ENCODE results near the gene ORC1.

ORC1 gene

DNA sequence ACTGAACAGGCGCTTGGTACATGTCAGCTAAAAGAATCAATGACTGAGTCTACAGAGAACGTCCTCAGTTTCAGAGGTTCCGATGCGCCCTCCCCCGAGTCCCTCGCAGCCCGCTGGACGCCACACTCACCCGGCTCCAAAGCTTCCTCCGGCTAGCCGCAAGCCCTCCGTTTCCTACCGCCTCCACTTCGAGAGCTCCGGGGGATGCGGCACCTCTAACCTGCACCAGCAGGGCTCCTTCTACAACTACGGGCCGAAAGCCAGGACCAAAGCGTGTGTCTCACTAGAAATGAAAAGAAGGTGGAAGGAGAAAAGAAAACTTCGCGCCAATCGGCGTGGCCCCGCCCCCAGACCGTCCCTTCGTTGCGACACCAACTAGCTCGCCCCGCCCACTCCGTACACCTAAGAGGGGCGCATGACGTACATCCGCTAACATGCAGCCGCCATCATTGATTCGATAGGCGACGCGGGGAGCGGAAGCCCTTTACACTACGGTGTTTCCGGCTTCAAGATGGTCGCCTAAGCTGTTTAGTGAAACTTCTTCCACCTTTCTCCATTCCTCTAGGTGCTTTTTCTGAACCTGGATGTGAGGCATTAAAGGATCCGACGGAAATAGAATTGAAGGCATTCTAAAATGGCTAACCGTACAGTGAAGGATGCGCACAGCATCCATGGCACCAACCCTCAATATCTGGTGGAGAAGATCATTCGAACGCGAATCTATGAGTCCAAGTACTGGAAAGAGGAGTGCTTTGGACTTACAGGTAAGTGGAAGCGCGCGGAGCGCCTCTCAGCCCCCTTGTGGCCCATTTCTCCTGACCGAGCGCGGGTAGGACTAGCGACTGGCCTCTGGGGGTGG, at the start of gene ORC1, which contains the start of gene PRPF38A:
Gene ORC1 (minus strand): TSS at position 308 of the 859 bp plus-strand sequence. CDS start 2,200 bp downstream, outside the sequence.
Gene PRPF38A (plus strand): TSS at position 487 of the 859 bp plus-strand sequence. CDS start 148 bp downstream, at position 635.
- Histone ChIP-seq H3K4me3 (peak within 1 kb of the TSS; percentile 70), H3K4me1 (peaks cover 9% of the 10 kb centered on the region), H3K36me3 (replicated peaks) (peaks cover 53% of the 10 kb centered on the region), H3K27me3 (ENCODE audit: low read depth) (no peaks in the 10 kb centered on the region), H3K9me3 (no peaks in the 10 kb centered on the region)
- peak; percentile 99 for DNase-seq (ENCODE audit: low spot score in 2 of 2)
- in situ Hi-C loops (cut with MboI; ENCODE audit: low sequenced_read_pairs) = loop anchor here (25.0 kb wide), 1 partner anchor 283 kb away; the partner anchor contains the start of gene COA7

DNA sequence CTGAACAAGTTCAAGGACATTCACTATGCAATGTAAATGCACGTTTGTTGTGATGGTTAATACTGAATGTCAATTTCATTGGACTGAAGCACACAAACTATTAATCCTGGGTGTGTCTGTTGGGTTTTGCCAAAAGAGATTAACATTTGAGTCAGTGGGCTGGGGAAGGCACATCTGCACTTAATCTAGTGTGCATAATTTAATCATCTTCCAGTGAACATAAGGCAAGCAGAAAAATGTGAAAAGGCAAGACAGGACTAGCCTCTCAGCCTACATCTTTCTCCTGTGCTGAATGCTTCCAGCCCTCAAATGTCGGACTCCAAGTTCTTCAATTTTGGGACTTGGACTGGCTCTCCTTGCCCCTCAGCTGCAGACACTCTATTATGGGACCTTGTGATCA, 40.2 kb upstream of the ORC1 start:
- no peaks in the 10 kb centered on the region for H3K27me3 ChIP-seq (ENCODE audit: low read depth)
- DNase-seq (ENCODE audit: low spot score in 2 of 2) = peak in 1 of 2 experiments; percentile 4
- H3K4me3 ChIP-seq = no peak overlapping the region
- H3K4me1 ChIP-seq = peaks cover 4% of the 10 kb centered on the region; the same call in 1 of the 2 replicates
- peaks cover 7% of the 10 kb centered on the region for H3K36me3 ChIP-seq (replicated peaks)
- in situ Hi-C loops (cut with MboI; ENCODE audit: low sequenced_read_pairs) = no loop called here
- H3K9me3 ChIP-seq = no peaks in the 10 kb centered on the region

DNA sequence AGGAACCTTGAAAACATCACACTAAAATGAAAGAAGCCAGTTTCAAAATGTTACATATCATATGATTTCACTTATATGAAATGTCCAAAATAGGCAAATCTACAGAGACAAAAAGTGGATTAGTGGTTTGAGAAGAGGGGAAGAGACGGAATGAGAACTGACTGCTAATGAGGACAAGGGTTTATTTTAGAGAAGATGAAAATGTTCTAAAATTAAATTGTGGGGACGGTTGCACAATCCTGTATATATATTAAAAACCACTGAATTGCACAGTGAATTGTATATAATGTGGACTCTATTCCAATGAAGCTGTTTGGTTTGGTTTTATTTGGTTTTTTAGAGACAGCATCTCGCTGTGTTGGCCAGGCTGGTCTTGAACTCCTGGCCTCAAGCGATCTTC, 35.8 kb upstream of the ORC1 start:
- H3K36me3 ChIP-seq (replicated peaks) = peaks cover 13% of the 10 kb centered on the region
- no peak overlapping the region for H3K4me3 ChIP-seq
- no peaks in the 10 kb centered on the region for H3K9me3 ChIP-seq
- in situ Hi-C loops (cut with MboI; ENCODE audit: low sequenced_read_pairs) = no loop called here
- no peak for DNase-seq (ENCODE audit: low spot score in 2 of 2)
- no peaks in the 10 kb centered on the region for H3K27me3 ChIP-seq (ENCODE audit: low read depth)
- peaks cover 4% of the 10 kb centered on the region; the same call in 1 of the 2 replicates for H3K4me1 ChIP-seq

DNA sequence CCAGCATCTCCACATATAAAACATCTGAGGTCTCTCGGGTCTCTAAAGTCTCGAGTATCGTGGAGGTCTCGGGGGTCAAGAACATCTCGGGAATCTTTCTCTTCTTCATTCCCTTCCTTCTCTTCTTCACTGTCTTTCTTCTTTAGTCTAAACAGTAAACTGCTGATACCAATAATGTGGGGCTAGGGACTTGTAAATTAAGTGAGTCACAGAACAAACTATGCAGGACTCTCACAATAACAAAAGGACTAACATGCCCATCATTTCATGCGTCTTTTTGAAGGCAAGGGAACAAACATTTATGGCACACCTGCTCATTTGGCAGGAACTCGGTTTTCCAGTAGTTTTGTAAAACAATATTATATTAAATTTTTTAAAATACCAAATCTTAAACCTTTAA, 32.6 kb upstream of the ORC1 start:
- peaks cover 11% of the 10 kb centered on the region for H3K36me3 ChIP-seq (replicated peaks)
- H3K4me1 ChIP-seq = no peaks in the 10 kb centered on the region
- H3K27me3 ChIP-seq (ENCODE audit: low read depth) = no peaks in the 10 kb centered on the region
- no peaks in the 10 kb centered on the region for H3K9me3 ChIP-seq
- no peak overlapping the region for H3K4me3 ChIP-seq
- no peak for DNase-seq (ENCODE audit: low spot score in 2 of 2)
- in situ Hi-C loops (cut with MboI; ENCODE audit: low sequenced_read_pairs) = no loop called here

- no peak for DNase-seq (ENCODE audit: low spot score in 2 of 2)
- H3K36me3 ChIP-seq (replicated peaks) = peaks cover 17% of the 10 kb centered on the region
- H3K4me1 ChIP-seq = no peaks in the 10 kb centered on the region
- H3K9me3 ChIP-seq = no peaks in the 10 kb centered on the region
- in situ Hi-C loops (cut with MboI; ENCODE audit: low sequenced_read_pairs) = no loop called here
- H3K4me3 ChIP-seq = no peak overlapping the region
- H3K27me3 ChIP-seq (ENCODE audit: low read depth) = no peaks in the 10 kb centered on the region
Observed at GRCh38 chr1:52435650-52436049, 31.4 kb upstream of the ORC1 start.

DNA sequence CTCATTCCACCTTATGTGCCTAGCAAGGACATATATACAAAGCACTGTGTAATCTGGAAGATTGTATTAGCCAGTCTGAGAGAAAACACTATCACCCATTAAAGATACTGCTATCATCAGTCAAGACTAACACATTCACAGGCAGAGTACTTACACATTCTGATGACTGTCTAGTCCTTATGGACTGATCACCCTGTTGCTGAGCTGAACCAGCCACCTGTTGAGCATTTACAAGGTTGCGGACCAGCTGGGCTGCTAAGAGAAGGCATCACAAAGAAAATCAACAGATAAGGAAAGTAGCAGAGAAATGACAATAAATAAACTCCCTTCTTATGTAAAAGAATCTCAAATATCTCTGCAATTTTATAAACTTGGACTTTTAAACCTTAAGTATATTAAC, 31.0 kb upstream of the ORC1 start:
- Histone ChIP-seq H3K9me3 (no peaks in the 10 kb centered on the region), H3K27me3 (ENCODE audit: low read depth) (no peaks in the 10 kb centered on the region), H3K4me3 (no peak overlapping the region), H3K4me1 (no peaks in the 10 kb centered on the region), H3K36me3 (replicated peaks) (peaks cover 21% of the 10 kb centered on the region)
- no peak for DNase-seq (ENCODE audit: low spot score in 2 of 2)
- in situ Hi-C loops (cut with MboI; ENCODE audit: low sequenced_read_pairs) = no loop called here

- in situ Hi-C loops (cut with MboI; ENCODE audit: low sequenced_read_pairs) = no loop called here
- no peak for DNase-seq (ENCODE audit: low spot score in 2 of 2)
- Histone ChIP-seq H3K4me3 (no peak overlapping the region), H3K9me3 (no peaks in the 10 kb centered on the region), H3K36me3 (replicated peaks) (peaks cover 20% of the 10 kb centered on the region), H3K27me3 (ENCODE audit: low read depth) (no peaks in the 10 kb centered on the region), H3K4me1 (no peaks in the 10 kb centered on the region)
Observed at GRCh38 chr1:52432807-52433206, 28.6 kb upstream of the ORC1 start.

DNA sequence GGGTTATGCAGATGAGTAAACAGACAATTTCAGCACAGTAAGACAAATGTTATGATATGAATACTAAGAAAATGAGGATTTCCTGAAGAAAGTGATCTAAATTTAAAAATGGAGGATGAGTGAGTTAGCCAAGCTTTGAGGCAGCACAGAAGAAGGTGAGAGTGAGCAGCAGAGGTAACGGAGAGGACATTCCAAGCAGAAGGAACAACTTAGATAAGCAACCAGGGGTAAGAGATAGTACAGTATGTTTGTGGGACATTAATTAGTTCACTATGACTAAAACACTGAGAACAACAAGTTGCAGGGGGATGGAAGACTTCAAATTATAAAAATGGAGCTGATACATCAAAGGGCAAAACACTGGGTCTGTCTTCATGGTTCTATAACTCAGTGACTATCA, 22.9 kb upstream of the ORC1 start:
- Histone ChIP-seq H3K36me3 (replicated peaks) (peaks cover 29% of the 10 kb centered on the region), H3K9me3 (no peaks in the 10 kb centered on the region), H3K4me1 (peaks cover 3% of the 10 kb centered on the region; the same call in 1 of the 2 replicates), H3K4me3 (no peak overlapping the region), H3K27me3 (ENCODE audit: low read depth) (no peaks in the 10 kb centered on the region)
- in situ Hi-C loops (cut with MboI; ENCODE audit: low sequenced_read_pairs) = no loop called here
- DNase-seq (ENCODE audit: low spot score in 2 of 2) = no peak

GRCh38 chr1:52426371-52426770, 22.1 kb upstream of the ORC1 start:
- Histone ChIP-seq H3K27me3 (ENCODE audit: low read depth) (no peaks in the 10 kb centered on the region), H3K9me3 (no peaks in the 10 kb centered on the region), H3K36me3 (replicated peaks) (peaks cover 29% of the 10 kb centered on the region), H3K4me1 (peaks cover 3% of the 10 kb centered on the region; the same call in 1 of the 2 replicates), H3K4me3 (no peak overlapping the region)
- no peak for DNase-seq (ENCODE audit: low spot score in 2 of 2)
- in situ Hi-C loops (cut with MboI; ENCODE audit: low sequenced_read_pairs) = no loop called here

- in situ Hi-C loops (cut with MboI; ENCODE audit: low sequenced_read_pairs) = loop anchor here (25.0 kb wide), 1 partner anchor 262 kb away; the partner anchor contains the start of gene COA7
- no peak for DNase-seq (ENCODE audit: low spot score in 2 of 2)
- H3K4me1 ChIP-seq = peaks cover 3% of the 10 kb centered on the region; the same call in 1 of the 2 replicates
- no peaks in the 10 kb centered on the region for H3K9me3 ChIP-seq
- no peaks in the 10 kb centered on the region for H3K27me3 ChIP-seq (ENCODE audit: low read depth)
- H3K4me3 ChIP-seq = no peak overlapping the region
- H3K36me3 ChIP-seq (replicated peaks) = peaks cover 20% of the 10 kb centered on the region
Observed at GRCh38 chr1:52424813-52425212, 20.6 kb upstream of the ORC1 start.

DNA sequence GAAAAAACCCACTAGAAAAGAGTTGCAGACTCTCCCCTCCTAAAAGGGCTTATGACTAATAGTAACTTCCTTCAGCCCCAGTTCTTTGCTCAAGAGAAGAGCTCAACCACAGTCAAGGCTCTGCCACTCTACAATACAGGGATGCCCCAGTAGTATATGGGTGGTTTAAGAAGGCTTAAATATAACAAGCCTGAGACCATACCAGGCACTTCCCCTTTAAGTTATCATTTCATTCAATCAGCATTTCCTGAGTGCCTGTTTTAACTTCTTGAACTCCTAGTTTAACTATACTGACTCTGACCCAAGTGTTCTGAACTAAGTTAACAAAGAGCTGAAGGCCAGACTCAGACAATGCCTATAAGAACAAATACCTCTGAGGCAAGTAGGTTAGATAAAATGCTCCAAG, 20.0 kb upstream of the ORC1 start:
- H3K4me3 ChIP-seq = no peak overlapping the region
- no peaks in the 10 kb centered on the region for H3K27me3 ChIP-seq (ENCODE audit: low read depth)
- in situ Hi-C loops (cut with MboI; ENCODE audit: low sequenced_read_pairs) = loop anchor here (25.0 kb wide), 1 partner anchor 263 kb away; the partner anchor contains the start of gene COA7
- peaks cover 3% of the 10 kb centered on the region; the same call in 1 of the 2 replicates for H3K4me1 ChIP-seq
- no peaks in the 10 kb centered on the region for H3K9me3 ChIP-seq
- DNase-seq (ENCODE audit: low spot score in 2 of 2) = no peak
- peaks cover 24% of the 10 kb centered on the region for H3K36me3 ChIP-seq (replicated peaks)

- no peaks in the 10 kb centered on the region for H3K9me3 ChIP-seq
- no peaks in the 10 kb centered on the region for H3K27me3 ChIP-seq (ENCODE audit: low read depth)
- in situ Hi-C loops (cut with MboI; ENCODE audit: low sequenced_read_pairs) = loop anchor here (25.0 kb wide), 1 partner anchor 264 kb away; the partner anchor contains the start of gene COA7
- H3K4me3 ChIP-seq = no peak overlapping the region
- H3K4me1 ChIP-seq = peaks cover 3% of the 10 kb centered on the region; the same call in 1 of the 2 replicates
- no peak for DNase-seq (ENCODE audit: low spot score in 2 of 2)
- peaks cover 25% of the 10 kb centered on the region for H3K36me3 ChIP-seq (replicated peaks)
Observed at GRCh38 chr1:52423771-52424170, 19.5 kb upstream of the ORC1 start.

DNA sequence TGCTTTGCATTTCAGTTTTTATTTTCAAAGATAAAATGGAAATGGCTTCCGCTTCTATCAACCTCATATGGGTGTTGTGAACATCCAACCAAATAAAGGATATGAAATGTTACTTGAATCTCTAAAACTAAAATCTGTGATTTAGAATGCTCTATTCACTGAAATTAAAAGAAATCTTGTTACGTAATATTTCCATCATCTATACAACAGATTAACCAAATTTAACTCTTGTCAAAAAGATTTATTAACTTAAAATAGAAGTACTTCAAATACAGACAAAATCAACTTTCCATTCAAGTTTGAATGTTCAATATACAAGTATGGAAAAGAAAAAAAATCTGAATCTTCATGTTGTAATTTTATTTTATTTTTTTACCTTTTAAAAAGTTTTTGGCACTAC, 18.8 kb upstream of the ORC1 start:
- H3K4me1 ChIP-seq = peaks cover 3% of the 10 kb centered on the region; the same call in 1 of the 2 replicates
- H3K9me3 ChIP-seq = no peaks in the 10 kb centered on the region
- H3K27me3 ChIP-seq (ENCODE audit: low read depth) = no peaks in the 10 kb centered on the region
- H3K4me3 ChIP-seq = no peak overlapping the region
- no peak for DNase-seq (ENCODE audit: low spot score in 2 of 2)
- H3K36me3 ChIP-seq (replicated peaks) = peaks cover 33% of the 10 kb centered on the region
- in situ Hi-C loops (cut with MboI; ENCODE audit: low sequenced_read_pairs) = loop anchor here (25.0 kb wide), 1 partner anchor 264 kb away; the partner anchor contains the start of gene COA7

DNA sequence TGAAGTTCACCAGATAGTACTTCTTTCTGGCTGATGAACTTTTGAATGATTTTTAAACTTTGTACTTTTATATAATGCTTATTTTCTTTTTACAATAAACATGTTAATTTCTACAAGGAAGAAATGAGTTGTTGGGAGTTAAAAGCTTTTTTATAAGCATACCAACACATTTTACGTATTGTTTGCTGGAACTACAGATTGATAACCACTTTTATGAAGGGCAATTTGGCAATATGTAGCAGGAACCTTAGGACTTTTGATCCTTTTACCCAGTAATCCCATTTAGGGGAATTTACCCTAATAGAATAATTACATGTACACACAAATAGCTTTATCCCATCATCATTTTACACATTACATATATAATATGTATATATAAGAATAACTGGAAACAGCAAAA, 16.5 kb upstream of the ORC1 start:
- DNase-seq (ENCODE audit: low spot score in 2 of 2) = no peak
- Histone ChIP-seq H3K4me3 (no peak overlapping the region), H3K36me3 (replicated peaks) (peaks cover 43% of the 10 kb centered on the region), H3K4me1 (peaks cover 3% of the 10 kb centered on the region; the same call in 1 of the 2 replicates), H3K9me3 (no peaks in the 10 kb centered on the region), H3K27me3 (ENCODE audit: low read depth) (no peaks in the 10 kb centered on the region)
- in situ Hi-C loops (cut with MboI; ENCODE audit: low sequenced_read_pairs) = loop anchor here (25.0 kb wide), 1 partner anchor 267 kb away; the partner anchor contains the start of gene COA7
